CD1c-positive myeloid dendritic cell (primary cell): Measurements from ENCODE around the gene SDK2.
"Not testable (repeated sequence)": the region's sequence is repeated elsewhere in the genome, so short reads cannot be mapped to it uniquely, and the experiment has no call there.

ENCODE experiments used
- DNase-seq: peaks from one replicate; pipeline ENCODE4 v3.0.0-alpha.2; 2016; ENCODE audit errors: extremely low spot score

The SDK2 gene

GRCh38 chr17:73482251-73482716 lies 162.0 kb downstream of the SDK2 start:
- DNase-seq, result peak; percentile 39

- DNase-seq, result no peak
Observed at GRCh38 chr17:73481676-73482075, 162.6 kb downstream of the SDK2 start.

- DNase-seq, result no peak
Observed at GRCh38 chr17:73480740-73481139, 163.5 kb downstream of the SDK2 start.

DNA sequence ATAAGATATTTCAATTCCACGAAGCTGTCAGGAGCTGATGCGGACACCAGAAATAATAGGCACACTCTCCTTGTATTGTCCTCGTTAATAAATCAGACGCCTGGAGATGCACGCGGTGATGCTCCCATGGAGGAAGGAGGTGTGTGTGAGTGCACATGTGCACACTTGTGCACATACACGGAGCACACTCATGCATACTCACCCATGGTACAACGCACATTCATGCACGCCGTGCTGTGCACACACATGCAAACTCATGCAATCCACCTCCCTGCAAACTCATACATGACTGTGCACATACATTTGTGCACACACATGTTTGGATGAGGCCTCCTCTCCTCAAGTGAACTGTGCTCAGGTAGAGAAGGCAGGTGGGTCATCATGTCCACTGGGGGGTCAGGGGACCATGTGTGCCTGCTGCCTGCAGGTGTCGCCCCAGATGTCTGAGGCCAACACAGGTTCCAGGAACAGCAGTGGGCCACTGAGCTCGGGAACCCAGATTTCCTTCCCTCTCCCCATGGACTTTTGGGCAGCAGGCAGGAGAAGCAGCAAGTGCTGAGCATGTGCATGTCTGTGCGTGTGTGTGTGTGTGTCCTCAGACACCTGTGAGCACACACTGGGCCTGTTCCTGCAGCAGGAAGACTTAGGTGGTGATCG lies 165.3 kb downstream of the SDK2 start:
- no peak for DNase-seq

GRCh38 chr17:73478334-73478733 lies 165.9 kb downstream of the SDK2 start:
- no peak for DNase-seq

DNA sequence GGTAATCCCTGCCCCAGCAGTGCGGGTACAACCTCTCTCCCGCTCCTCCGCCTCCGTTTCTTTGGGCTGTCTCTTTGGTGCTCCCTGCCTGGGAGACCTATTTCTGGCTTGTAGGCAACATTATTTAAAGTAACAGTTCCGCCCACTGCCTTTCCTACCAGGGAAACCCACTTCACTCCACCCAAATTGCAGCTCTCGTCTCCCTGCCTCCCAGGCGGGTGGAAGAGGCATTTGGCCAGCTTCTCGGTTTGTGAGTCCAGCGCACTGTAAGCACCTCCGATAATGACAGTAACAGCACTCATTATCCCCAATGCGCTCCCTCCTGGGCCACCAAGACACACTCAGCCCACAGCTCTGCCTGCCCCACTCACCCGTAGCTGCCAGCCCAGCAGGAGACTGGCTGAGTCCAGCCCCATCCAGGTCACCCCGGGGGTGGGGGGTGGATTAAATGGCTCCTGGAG lies 167.3 kb downstream of the SDK2 start:
- no peak for DNase-seq

- peak; percentile 26 for DNase-seq
Observed at GRCh38 chr17:73474370-73474988, 169.8 kb downstream of the SDK2 start.

GRCh38 chr17:73472715-73473114 lies 171.5 kb downstream of the SDK2 start:
- DNase-seq, result not testable (repeated sequence)

- no peak for DNase-seq
Observed at GRCh38 chr17:73471924-73472323, 172.3 kb downstream of the SDK2 start.

GRCh38 chr17:73470316-73470826 lies 173.9 kb downstream of the SDK2 start:
- no peak for DNase-seq

GRCh38 chr17:73469311-73469710 lies 174.9 kb downstream of the SDK2 start:
- DNase-seq, result no peak

DNA sequence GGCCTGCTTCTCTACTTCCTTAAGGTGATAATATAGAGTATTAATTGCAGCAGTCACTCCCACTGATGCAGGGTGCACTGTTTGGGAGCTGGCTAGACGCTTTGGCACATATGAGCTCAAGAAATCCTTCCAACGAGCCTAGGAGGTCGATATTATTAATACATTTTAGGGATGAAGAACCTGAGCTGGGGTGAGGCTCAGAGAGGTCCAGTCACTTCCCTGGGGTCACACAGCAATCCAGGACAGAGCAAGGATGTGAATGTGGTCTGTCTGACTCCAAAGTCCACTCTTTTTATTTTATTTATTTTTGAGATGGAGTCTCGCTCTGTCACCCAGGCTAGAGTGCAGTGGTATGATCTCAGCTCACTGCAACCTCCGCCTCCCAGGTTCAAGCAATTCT lies 176.0 kb downstream of the SDK2 start:
- DNase-seq, result no peak

DNA sequence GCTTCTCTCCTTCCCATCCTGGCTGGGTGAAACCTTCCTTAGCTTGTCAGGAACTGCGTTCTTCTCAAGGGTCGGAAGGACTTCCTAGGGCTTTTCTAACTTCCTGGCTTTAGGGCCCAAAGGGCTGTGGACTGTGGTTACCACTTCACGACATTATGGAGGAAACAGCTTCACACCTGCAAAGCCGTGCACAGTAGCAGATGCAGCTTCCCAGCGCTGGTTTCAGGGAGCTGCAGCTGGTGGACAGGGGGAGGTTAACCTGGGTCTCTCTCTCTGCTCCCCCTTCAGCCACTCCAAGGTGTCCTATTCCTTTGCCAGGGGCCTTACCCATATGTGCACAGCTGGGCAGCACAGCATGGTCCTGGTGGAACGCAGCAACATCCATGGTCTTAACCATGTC lies 176.6 kb downstream of the SDK2 start:
- DNase-seq, result no peak

DNA sequence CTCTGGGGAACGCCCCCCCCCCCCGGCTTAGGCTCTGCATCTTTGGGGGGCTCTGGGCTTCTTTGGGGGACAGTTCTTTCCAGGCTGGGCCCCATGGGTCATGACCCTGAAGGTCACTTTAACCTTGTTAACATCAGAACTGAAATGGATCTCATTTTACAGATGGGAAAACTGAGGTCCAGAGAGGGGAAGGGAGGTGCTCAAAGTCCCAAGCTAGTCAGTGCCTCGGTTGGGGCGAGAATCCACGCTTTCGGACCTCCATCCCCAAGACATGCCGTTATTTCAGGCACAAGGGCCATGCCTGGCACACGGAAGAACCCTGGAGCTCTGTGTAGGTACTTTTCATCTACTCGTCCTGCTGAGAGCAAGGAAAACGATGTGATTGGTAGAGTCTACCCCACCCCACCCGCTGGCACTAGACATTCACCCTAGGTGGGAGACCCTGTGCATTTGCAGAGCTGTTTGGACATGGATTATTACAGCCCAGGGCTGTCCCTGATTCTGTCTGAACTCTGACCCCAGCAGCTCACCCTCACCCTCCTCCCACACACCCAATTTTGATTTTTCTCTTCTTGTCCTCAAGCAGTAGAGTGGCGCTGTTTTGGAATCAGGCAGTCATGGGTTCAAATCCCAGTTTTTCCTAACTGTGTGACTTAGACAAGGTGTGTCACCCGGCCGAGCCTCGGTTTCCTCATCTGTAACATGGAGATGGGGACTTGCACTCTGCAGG lies 177.4 kb downstream of the SDK2 start:
- DNase-seq, result no peak

DNA sequence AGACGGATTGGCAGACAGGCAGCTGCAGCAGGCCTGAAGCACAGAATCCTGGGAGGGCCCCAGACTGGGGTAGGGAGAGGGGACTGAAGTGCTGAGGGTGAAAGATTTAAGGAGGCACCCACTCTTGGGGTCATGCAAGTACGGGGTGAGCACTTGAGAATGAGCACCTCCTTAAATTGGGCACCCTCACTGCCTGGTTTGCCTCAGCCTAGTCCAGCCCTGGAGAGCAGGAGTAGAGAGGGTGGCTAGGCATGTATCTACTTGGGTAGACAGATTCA lies 178.4 kb downstream of the SDK2 start:
- DNase-seq, result no peak

DNA sequence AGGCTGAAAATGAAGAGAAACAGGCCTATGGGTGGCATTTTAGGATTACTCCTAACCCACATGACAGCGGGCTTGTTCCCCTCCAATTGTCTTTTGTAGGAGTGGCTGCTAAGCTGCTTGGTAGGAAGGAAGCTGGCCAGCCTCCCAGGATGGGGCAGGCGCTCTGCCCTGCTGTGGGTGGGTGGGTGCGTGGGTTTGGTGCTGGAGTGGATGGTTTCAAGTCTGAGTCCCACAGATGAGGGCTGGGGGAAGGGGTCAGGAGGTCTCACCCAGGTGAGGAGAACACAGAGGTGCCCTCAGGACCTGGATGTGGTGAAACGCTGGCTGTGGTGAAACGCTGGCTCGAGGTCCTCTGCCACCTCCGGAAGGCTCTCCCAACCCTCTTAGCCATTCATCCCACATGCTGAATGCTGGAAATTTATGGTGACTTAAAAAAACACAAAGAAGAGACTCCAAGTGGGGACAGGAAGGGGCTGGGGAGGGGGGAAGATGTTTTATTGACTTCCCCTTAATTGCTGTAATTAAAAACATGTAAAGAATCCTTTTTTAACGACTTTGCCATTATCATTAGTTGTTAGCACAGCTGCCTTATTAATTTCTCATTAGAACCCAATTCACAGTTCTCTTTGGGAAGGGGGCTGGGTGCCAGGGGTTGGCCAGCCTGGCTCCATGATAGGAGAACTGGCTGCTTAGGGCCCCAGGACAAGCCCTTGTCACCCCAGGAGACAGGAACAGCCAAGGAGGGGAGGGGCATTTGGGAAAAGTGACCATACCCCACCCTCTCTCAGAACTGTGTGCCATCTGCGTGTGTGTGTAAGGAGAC lies 178.9 kb downstream of the SDK2 start:
- no peak for DNase-seq

GRCh38 chr17:73464447-73464846 lies 179.8 kb downstream of the SDK2 start:
- DNase-seq, result no peak

- no peak for DNase-seq
Observed at GRCh38 chr17:73463821-73464220, 180.4 kb downstream of the SDK2 start.

DNA sequence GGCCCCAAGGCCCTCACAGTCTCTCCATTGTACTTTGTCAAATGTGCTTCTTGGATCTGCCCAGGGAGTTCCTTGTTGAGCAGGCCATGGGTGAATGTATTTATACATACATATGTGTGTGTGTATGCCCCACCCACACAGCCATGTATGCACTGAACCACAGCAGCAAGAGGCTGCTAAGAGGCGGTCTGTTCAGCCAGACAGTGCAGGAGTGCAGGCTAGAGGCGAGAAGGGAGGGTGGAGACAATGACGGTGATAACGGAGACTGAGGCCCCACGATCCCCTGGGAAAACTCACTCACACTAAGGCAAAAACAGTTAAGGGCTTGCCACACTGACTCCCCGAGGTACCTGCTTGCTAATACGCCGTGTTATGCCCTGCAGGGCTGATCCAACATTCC lies 181.4 kb downstream of the SDK2 start:
- DNase-seq, result no peak

DNA sequence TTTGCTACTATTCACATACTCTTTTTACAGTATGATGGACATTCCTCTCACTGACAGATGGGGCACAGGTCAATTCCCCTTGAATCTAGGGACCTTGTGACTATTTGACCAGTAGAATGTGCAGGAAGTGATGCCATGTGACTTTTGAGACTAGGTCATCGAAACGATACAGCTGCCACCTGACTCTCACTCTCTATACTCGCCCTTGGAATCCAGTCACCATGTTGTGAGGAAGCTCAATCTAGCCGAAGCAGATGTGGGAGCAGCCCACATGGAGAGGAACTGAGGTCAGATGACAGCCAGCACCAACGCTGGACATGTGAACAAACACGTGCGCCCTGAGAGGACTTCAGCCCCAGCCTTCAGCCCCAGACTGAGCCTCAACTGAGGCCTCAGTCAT lies 184.3 kb downstream of the SDK2 start:
- DNase-seq, result no peak

- no peak for DNase-seq
Observed at GRCh38 chr17:73455767-73456166, 188.5 kb downstream of the SDK2 start.

DNA sequence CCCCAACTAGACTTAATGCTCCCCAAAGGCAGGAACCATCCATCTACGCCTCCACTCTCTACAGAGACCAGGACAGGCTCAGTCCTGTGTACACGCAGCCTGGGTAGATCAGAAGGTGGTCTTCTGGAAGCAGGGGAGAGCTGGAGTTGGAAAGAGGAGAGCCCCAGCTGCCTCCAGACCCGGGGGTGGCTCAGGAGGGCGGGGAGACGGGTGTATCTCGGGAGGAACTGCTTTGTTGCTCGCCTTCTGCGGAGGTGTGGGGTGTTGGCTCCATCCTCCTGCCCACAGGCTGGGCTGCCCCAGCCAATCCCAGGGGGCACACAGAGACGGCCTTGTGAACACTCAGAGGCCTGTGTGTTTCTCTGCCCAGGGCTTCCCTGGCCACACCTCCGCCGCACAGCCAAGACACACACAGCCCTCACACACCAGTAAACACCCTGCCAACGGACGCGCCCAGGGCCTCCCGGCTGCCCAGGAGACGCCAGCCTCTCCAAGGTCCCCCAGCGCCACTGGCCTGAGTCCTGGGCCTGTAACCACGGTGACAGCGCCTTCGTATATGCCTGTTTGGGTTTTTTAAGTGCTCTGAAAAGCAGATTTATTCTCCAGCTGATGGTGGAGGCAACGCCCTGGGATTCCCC lies 189.1 kb downstream of the SDK2 start:
- no peak for DNase-seq
